GM23338 (cell line): Measurements from ENCODE around the gene CFAP65. TPM values are rescaled to one million over a fixed set of nuclear protein-coding genes. Genes with fewer than 3 reads are reported as not detected.
A peak's percentile ranks its signal among the peaks of the same experiment; 100 is the strongest.

Experiments used
- ATAC-seq: fragments of 200-7000 bp; cut with Tn5 transposase; 3 replicates; pipeline ENCODE4 v1.9.1; 2020
- DNase-seq: peaks from one replicate; pipeline ENCODE4 v3.0.0-alpha.2; 2015; ENCODE audit warnings: low spot score
- H2AFZ ChIP-seq: fragments of 200-600 bp; sonication (generic); 2 replicates; pipeline ENCODE4 v1.8.0; 2016; ENCODE audit warnings: antibody characterized with exemption, mild to moderate bottlenecking, moderate library complexity
- H3F3A ChIP-seq: fragments of 200-600 bp; sonication (generic); replicated peaks from 2 replicates; pipeline ENCODE4 v1.8.0; 2017; ENCODE audit warnings: antibody characterized with exemption, mixed run types, low read depth
- H3K27ac ChIP-seq: fragments of 200-600 bp; sonication (generic); 2 replicates; pipeline ENCODE4 v1.6.1; 2016; ENCODE audit warnings: low read depth
- H3K27me3 ChIP-seq: fragments of 200-600 bp; sonication (generic); 2 replicates; pipeline ENCODE4 v1.8.0; 2016; ENCODE audit warnings: mild to moderate bottlenecking, mixed run types, moderate library complexity; ENCODE audit not compliant: insufficient read depth
- H3K36me3 ChIP-seq: fragments of 200-600 bp; sonication (generic); 2 replicates; pipeline ENCODE4 v1.8.0; 2016; ENCODE audit warnings: mild to moderate bottlenecking; ENCODE audit not compliant: insufficient read depth
- H3K4me1 ChIP-seq: fragments of 200-600 bp; sonication (generic); 2 replicates; pipeline ENCODE4 v1.8.0; 2016; ENCODE audit warnings: mild to moderate bottlenecking, moderate library complexity; ENCODE audit not compliant: insufficient read depth
- H3K4me2 ChIP-seq: fragments of 200-600 bp; sonication (generic); 2 replicates; pipeline ENCODE4 v1.7.1; 2017; ENCODE audit warnings: mixed run types
- H3K4me3 ChIP-seq: fragments of 200-600 bp; sonication (generic); 2 replicates; pipeline ENCODE4 v1.6.1; 2016; ENCODE audit warnings: mixed run types
- H3K79me2 ChIP-seq: fragments of 200-600 bp; sonication (generic); replicated peaks from 2 replicates; pipeline ENCODE4 v1.8.0; 2017; ENCODE audit warnings: mild to moderate bottlenecking; ENCODE audit not compliant: insufficient read depth
- H3K9me2 ChIP-seq: fragments of 200-600 bp; sonication (generic); 2 replicates; pipeline ENCODE4 v1.8.0; 2017; ENCODE audit not compliant: insufficient read depth
- H4K20me1 ChIP-seq: fragments of 200-600 bp; sonication (generic); replicated peaks from 2 replicates; pipeline ENCODE4 v1.8.0; 2017; ENCODE audit warnings: mild to moderate bottlenecking; ENCODE audit not compliant: insufficient read depth
- H3K27ac Mint-ChIP-seq: 2 replicates; pipeline ENCODE4 v1.8.0; 2020; ENCODE audit warnings: inconsistent platforms, mild to moderate bottlenecking, moderate library complexity, mixed read lengths
- H3K27me3 Mint-ChIP-seq: 3 replicates; pipeline ENCODE4 v1.8.0; 2022; ENCODE audit warnings: low read depth, mild to moderate bottlenecking, moderate library complexity, mixed read lengths, inconsistent platforms; ENCODE audit not compliant: insufficient read depth, poor library complexity
- H3K36me3 Mint-ChIP-seq: 3 replicates; pipeline ENCODE4 v1.8.0; 2021; ENCODE audit warnings: low read depth, mild to moderate bottlenecking, inconsistent platforms, moderate library complexity, mixed read lengths
- H3K4me1 Mint-ChIP-seq: 3 replicates; pipeline ENCODE4 v1.8.0; 2020; ENCODE audit warnings: mild to moderate bottlenecking, inconsistent platforms, mixed read lengths
- H3K4me3 Mint-ChIP-seq: 3 replicates; pipeline ENCODE4 v1.8.0; 2021; ENCODE audit warnings: moderate library complexity, mild to moderate bottlenecking, inconsistent platforms, mixed read lengths
- H3K9me3 Mint-ChIP-seq: 3 replicates; pipeline ENCODE4 v1.8.0; 2020; ENCODE audit warnings: moderate library complexity, mild to moderate bottlenecking, inconsistent platforms, mixed read lengths
- CREB1 ChIP-seq: fragments of 250-450 bp; sonication (Bioruptor Pico); IDR thresholded peaks from 2 replicates; pipeline ENCODE4 v1.5.0; 2020; ENCODE audit warnings: low read depth, mild to moderate bottlenecking, moderate library complexity
- EZH2 ChIP-seq: fragments of 200-600 bp; sonication (generic); IDR thresholded peaks from one replicate; pipeline ENCODE4 v1.8.0; 2017; ENCODE audit warnings: antibody characterized with exemption, mild to moderate bottlenecking, low read depth; ENCODE audit not compliant: unreplicated experiment
- EZH2phosphoT487 ChIP-seq: fragments of 200-600 bp; sonication (generic); IDR thresholded peaks from one replicate; pipeline ENCODE4 v1.8.1; 2018; ENCODE audit warnings: antibody characterized with exemption; ENCODE audit not compliant: unreplicated experiment
- JUNB ChIP-seq: IDR thresholded peaks from one replicate; pipeline ENCODE4 v1.6.1; 2016; ENCODE audit warnings: antibody characterized with exemption; ENCODE audit not compliant: unreplicated experiment
- STAT1 ChIP-seq: IDR thresholded peaks from one replicate; pipeline ENCODE4 v1.6.1; 2016; ENCODE audit warnings: antibody characterized with exemption; ENCODE audit not compliant: unreplicated experiment
- ZNF331 ChIP-seq: fragments of 250-450 bp; sonication (Bioruptor Pico); IDR thresholded peaks from 2 replicates; pipeline ENCODE4 v1.5.0; 2020; ENCODE audit warnings: low read depth, mild to moderate bottlenecking, moderate library complexity
- polyA plus RNA-seq: library from polyadenylated mRNA; unstranded; fragments of >200 nt; fragmentation: Nextera tagmentation; extraction: Ambion mirVana; gene quantifications from 2 replicates; pipeline ENCODE4 v1.2.1, GENCODE V29; 2016
- total RNA-seq: library from RNA; depleted of rRNA; stranded (reverse); fragments of >200 nt; shearing (Covaris generic); gene quantifications from 2 replicates; pipeline ENCODE4 v1.2.3, GENCODE V29; 2014
- TF ChIP-seq, protein P1 (sequence below): fragments of 250-450 bp; sonication (Bioruptor Pico); IDR thresholded peaks from 2 replicates; pipeline ENCODE4 v1.5.0; 2020; ENCODE audit warnings: mild to moderate bottlenecking, moderate library complexity
- TF ChIP-seq, protein P2 (sequence below), 2 experiments: fragments of 200-600 bp in 1 of 2; sonication (generic) in 1 of 2; conservative IDR thresholded peaks; 2 replicates each; pipeline versions ENCODE4 v1.5.1 to v1.6.1; 2016 to 2017; ENCODE audit warnings: antibody characterized with exemption in 2 of 2, low read depth in 2 of 2, mild to moderate bottlenecking in 2 of 2, moderate library complexity in 1 of 2

The CFAP65 gene
- total and polyA plus RNA-seq, 2 experiments from 2014 or later = 0.38 to 0.74 TPM

DNA sequence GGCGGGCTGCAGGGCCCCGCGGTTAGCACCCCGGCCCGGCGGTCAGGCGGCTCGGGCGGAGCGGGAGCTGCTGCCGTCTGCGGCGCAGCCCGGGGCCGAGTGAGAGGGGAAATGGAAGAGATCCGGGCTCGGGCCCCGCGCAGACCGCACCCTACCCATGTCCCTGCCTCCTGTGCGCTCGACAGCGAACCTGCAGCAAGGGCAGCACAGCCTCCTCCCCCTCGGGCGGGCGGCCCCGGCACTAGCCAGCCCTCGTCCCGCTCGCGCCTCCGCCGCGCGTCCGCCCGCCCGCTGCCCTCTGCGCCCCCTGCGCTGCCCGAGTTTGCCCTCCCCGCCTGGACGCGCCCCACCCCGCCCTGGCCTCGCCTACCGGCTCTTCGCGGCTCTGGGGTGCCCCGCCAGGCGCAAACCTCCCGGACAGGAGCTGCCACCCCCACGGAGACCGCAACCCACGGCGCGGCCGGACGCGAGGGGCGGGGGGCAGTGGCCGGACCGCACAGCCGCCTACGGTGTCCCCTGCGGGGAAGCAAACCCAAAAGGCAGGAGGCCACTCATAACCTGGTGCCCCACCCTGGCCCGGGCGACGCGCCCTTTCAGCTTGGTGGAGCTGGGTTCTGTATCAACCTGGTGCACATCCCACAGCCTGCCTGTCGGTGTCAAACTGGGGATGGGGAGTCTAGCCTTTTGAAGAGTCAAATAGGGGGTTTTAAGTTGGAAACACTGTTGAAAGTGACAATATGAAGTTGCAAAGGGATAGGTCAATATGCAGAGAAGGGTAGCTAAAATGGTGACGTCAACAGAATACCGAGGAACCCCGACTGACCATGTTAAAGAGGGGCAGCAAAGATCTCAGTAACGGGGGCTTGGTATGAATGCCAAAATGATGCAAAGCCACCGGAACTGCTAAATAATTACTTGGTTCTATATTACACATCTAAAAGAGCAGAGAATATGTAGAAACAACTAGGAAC is 19.8 kb upstream of the CFAP65 start, which contains the start of gene IHH:
IHH (minus strand) TSS at position 101 of the 971 bp plus-strand sequence. CDS start 454 bp downstream, outside the sequence.
- H3K27me3 Mint-ChIP-seq = peaks cover 76% of the 10 kb centered on the region
- H3K4me1 ChIP-seq = peaks cover 35% of the 10 kb centered on the region

More for the DNA sequence above, 19.8 kb upstream of the CFAP65 start, which contains the start of gene IHH:
- peak within 1 kb of the TSS; percentile 60 for H3K4me3 Mint-ChIP-seq
- DNase-seq (peak; percentile 74), ATAC-seq (peak; percentile 13)
- Histone ChIP-seq H3K9me2 (no peaks in the 10 kb centered on the region), H3K27ac (no peak within 1 kb of the TSS), H3K27me3 (peaks cover 99% of the 10 kb centered on the region), H3F3A (no peaks in the 10 kb centered on the region), H4K20me1 (peaks cover 16% of the 10 kb centered on the region), H2AFZ (no peak within 1 kb of the TSS), H3K4me2 (peak within 1 kb of the TSS; percentile 78), H3K36me3 (no peaks in the 10 kb centered on the region), H3K79me2 (no peaks in the 10 kb centered on the region), H3K4me3 (peak within 1 kb of the TSS; percentile 54)
- H3K27ac Mint-ChIP-seq = no peak within 1 kb of the TSS
- no peaks in the 10 kb centered on the region; the same call in 2 of the 3 replicates for H3K36me3 Mint-ChIP-seq
- TF ChIP-seq CREB1 (CRISPR knock-in tag) = peak; percentile 60
- TF ChIP-seq, protein P1, sequence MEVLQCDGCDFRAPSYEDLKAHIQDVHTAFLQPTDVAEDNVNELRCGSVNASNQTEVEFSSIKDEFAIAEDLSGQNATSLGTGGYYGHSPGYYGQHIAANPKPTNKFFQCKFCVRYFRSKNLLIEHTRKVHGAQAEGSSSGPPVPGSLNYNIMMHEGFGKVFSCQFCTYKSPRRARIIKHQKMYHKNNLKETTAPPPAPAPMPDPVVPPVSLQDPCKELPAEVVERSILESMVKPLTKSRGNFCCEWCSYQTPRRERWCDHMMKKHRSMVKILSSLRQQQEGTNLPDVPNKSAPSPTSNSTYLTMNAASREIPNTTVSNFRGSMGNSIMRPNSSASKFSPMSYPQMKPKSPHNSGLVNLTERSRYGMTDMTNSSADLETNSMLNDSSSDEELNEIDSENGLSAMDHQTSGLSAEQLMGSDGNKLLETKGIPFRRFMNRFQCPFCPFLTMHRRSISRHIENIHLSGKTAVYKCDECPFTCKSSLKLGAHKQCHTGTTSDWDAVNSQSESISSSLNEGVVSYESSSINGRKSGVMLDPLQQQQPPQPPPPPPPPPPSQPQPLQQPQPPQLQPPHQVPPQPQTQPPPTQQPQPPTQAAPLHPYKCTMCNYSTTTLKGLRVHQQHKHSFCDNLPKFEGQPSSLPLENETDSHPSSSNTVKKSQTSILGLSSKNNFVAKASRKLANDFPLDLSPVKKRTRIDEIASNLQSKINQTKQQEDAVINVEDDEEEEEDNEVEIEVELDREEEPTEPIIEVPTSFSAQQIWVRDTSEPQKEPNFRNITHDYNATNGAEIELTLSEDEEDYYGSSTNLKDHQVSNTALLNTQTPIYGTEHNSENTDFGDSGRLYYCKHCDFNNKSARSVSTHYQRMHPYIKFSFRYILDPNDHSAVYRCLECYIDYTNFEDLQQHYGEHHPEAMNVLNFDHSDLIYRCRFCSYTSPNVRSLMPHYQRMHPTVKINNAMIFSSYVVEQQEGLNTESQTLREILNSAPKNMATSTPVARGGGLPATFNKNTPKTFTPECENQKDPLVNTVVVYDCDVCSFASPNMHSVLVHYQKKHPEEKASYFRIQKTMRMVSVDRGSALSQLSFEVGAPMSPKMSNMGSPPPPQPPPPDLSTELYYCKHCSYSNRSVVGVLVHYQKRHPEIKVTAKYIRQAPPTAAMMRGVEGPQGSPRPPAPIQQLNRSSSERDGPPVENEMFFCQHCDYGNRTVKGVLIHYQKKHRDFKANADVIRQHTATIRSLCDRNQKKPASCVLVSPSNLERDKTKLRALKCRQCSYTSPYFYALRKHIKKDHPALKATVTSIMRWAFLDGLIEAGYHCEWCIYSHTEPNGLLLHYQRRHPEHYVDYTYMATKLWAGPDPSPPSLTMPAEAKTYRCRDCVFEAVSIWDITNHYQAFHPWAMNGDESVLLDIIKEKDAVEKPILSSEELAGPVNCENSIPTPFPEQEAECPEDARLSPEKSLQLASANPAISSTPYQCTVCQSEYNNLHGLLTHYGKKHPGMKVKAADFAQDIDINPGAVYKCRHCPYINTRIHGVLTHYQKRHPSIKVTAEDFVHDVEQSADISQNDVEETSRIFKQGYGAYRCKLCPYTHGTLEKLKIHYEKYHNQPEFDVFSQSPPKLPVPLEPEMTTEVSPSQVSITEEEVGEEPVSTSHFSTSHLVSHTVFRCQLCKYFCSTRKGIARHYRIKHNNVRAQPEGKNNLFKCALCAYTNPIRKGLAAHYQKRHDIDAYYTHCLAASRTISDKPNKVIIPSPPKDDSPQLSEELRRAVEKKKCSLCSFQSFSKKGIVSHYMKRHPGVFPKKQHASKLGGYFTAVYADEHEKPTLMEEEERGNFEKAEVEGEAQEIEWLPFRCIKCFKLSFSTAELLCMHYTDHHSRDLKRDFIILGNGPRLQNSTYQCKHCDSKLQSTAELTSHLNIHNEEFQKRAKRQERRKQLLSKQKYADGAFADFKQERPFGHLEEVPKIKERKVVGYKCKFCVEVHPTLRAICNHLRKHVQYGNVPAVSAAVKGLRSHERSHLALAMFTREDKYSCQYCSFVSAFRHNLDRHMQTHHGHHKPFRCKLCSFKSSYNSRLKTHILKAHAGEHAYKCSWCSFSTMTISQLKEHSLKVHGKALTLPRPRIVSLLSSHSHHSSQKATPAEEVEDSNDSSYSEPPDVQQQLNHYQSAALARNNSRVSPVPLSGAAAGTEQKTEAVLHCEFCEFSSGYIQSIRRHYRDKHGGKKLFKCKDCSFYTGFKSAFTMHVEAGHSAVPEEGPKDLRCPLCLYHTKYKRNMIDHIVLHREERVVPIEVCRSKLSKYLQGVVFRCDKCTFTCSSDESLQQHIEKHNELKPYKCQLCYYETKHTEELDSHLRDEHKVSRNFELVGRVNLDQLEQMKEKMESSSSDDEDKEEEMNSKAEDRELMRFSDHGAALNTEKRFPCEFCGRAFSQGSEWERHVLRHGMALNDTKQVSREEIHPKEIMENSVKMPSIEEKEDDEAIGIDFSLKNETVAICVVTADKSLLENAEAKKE = no peak
- peak; percentile 81 for TF ChIP-seq EZH2phosphoT487
- peak; percentile 87 for TF ChIP-seq EZH2
- TF ChIP-seq ZNF331 (CRISPR knock-in tag) = no peak
- no peak for TF ChIP-seq JUNB
- TF ChIP-seq, protein P2, sequence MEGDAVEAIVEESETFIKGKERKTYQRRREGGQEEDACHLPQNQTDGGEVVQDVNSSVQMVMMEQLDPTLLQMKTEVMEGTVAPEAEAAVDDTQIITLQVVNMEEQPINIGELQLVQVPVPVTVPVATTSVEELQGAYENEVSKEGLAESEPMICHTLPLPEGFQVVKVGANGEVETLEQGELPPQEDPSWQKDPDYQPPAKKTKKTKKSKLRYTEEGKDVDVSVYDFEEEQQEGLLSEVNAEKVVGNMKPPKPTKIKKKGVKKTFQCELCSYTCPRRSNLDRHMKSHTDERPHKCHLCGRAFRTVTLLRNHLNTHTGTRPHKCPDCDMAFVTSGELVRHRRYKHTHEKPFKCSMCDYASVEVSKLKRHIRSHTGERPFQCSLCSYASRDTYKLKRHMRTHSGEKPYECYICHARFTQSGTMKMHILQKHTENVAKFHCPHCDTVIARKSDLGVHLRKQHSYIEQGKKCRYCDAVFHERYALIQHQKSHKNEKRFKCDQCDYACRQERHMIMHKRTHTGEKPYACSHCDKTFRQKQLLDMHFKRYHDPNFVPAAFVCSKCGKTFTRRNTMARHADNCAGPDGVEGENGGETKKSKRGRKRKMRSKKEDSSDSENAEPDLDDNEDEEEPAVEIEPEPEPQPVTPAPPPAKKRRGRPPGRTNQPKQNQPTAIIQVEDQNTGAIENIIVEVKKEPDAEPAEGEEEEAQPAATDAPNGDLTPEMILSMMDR (conservative IDR thresholded peaks at IDR 0.05; ENCODE audit: low read depth in 2 of 2) = no peak
- TF ChIP-seq STAT1 = no peak
- no peaks in the 10 kb centered on the region for H3K9me3 Mint-ChIP-seq
- H3K4me1 Mint-ChIP-seq = peaks cover 22% of the 10 kb centered on the region
